Neural cell (in vitro differentiated cells): Measurements from ENCODE around the gene CTRB2. TPM values are rescaled to one million over a fixed set of nuclear protein-coding genes. Genes with fewer than 3 reads are reported as not detected.
A peak's percentile ranks its signal among the peaks of the same experiment; 100 is the strongest.

Experiments
- H2AFZ ChIP-seq: fragments of 200-600, 300-800 bp; sonication (generic), shearing (Covaris generic); 2 replicates; pipeline ENCODE4 v1.6.0; 2014; ENCODE audit warnings: low read depth, mild to moderate bottlenecking, antibody characterized with exemption, low read length, moderate library complexity
- H3F3A ChIP-seq: fragments of 200-600 bp; shearing (Covaris generic); 2 replicates; pipeline ENCODE4 v1.6.1; 2016; ENCODE audit warnings: mild to moderate bottlenecking, moderate library complexity, mixed read lengths, antibody characterized with exemption, low read length; ENCODE audit not compliant: insufficient read depth, poor library complexity, severe bottlenecking
- H3K27ac ChIP-seq: fragments of 200-600, 300-800 bp; sonication (generic), shearing (Covaris generic); 2 replicates; pipeline ENCODE4 v1.5.1; 2014; ENCODE audit warnings: mild to moderate bottlenecking, low read length, moderate library complexity
- H3K27me3 ChIP-seq: fragments of 300-800, 200-600 bp; sonication (generic), shearing (Covaris generic); 2 replicates; pipeline ENCODE4 v1.6.0; 2014; ENCODE audit warnings: mild to moderate bottlenecking, low read depth, low read length, moderate library complexity; ENCODE audit not compliant: insufficient read depth
- H3K36me3 ChIP-seq: fragments of 300-800, 200-600 bp; sonication (generic), shearing (Covaris generic); 2 replicates; pipeline ENCODE4 v1.5.1; 2014; ENCODE audit warnings: mild to moderate bottlenecking, antibody characterized with exemption, low read length, moderate library complexity; ENCODE audit not compliant: insufficient read depth
- H3K4me2 ChIP-seq: fragments of 300-800, 200-600 bp; sonication (generic), shearing (Covaris generic); 2 replicates; pipeline ENCODE4 v1.6.0; 2014; ENCODE audit warnings: mild to moderate bottlenecking, low read length
- H3K4me3 ChIP-seq: fragments of 300-800, 200-600 bp; sonication (generic), shearing (Covaris generic); 2 replicates; pipeline ENCODE4 v1.5.1; 2014; ENCODE audit warnings: mild to moderate bottlenecking, low read length, moderate library complexity
- H3K79me2 ChIP-seq: fragments of 200-600 bp; shearing (Covaris generic); replicated peaks from 2 replicates; pipeline ENCODE4 v1.6.0; 2014; ENCODE audit warnings: mild to moderate bottlenecking, low read length, moderate library complexity; ENCODE audit not compliant: insufficient read depth
- H3K9ac ChIP-seq: fragments of 300-800, 200-600 bp; sonication (generic), shearing (Covaris generic); 2 replicates; pipeline ENCODE4 v1.6.1; 2016; ENCODE audit warnings: mild to moderate bottlenecking, low read length, mixed read lengths
- H3K9me2 ChIP-seq: fragments of 200-600 bp; shearing (Covaris generic); 2 replicates; pipeline ENCODE4 v1.6.1; 2016; ENCODE audit warnings: mild to moderate bottlenecking, low read length, mixed read lengths; ENCODE audit not compliant: insufficient read depth
- H3K9me3 ChIP-seq: fragments of 200-600, 300-800 bp; sonication (generic), shearing (Covaris generic); 2 replicates; pipeline ENCODE4 v1.6.1; 2016; ENCODE audit warnings: mild to moderate bottlenecking, mixed run types, low read length, moderate library complexity, mixed read lengths
- H4K20me1 ChIP-seq: fragments of 200-600 bp; shearing (Covaris generic); 2 replicates; pipeline ENCODE4 v1.6.1; 2016; ENCODE audit warnings: mild to moderate bottlenecking, mixed run types; ENCODE audit not compliant: insufficient read depth
- CTCF ChIP-seq: fragments of 450-650 bp; IDR thresholded peaks from 2 replicates; pipeline ENCODE4 v1.5.1; 2014; ENCODE audit warnings: antibody characterized with exemption, mild to moderate bottlenecking, moderate library complexity; ENCODE audit not compliant: poor library complexity, severe bottlenecking
- EP300 ChIP-seq: fragments of 450-650 bp; conservative IDR thresholded peaks from 2 replicates; pipeline ENCODE4 v1.6.1; 2014; ENCODE audit warnings: antibody characterized with exemption, mild to moderate bottlenecking, moderate library complexity; ENCODE audit not compliant: poor library complexity, severe bottlenecking
- EZH2 ChIP-seq: fragments of 200-600, 300-800 bp; shearing (Covaris generic), sonication (generic); IDR thresholded peaks from 2 replicates; pipeline ENCODE4 v1.6.1; 2014; ENCODE audit warnings: antibody characterized with exemption, low read length, borderline replicate concordance, mild to moderate bottlenecking; ENCODE audit not compliant: insufficient read depth, poor library complexity, severe bottlenecking
- MXI1 ChIP-seq: fragments of 450-650 bp; conservative IDR thresholded peaks from 2 replicates; pipeline ENCODE4 v1.6.1; 2014; ENCODE audit warnings: antibody characterized with exemption, mild to moderate bottlenecking; ENCODE audit not compliant: poor library complexity, severe bottlenecking
- POLR2AphosphoS5 ChIP-seq: IDR thresholded peaks from 2 replicates; pipeline ENCODE4 v1.6.1; 2012
- RAD21 ChIP-seq: fragments of 450-650 bp; conservative IDR thresholded peaks from 2 replicates; pipeline ENCODE4 v1.6.1; 2014; ENCODE audit warnings: antibody characterized with exemption, mild to moderate bottlenecking, moderate library complexity
- SMC3 ChIP-seq: fragments of 450-650 bp; conservative IDR thresholded peaks from 2 replicates; pipeline ENCODE4 v1.6.1; 2014; ENCODE audit warnings: antibody characterized with exemption, mild to moderate bottlenecking, moderate library complexity; ENCODE audit not compliant: poor library complexity
- TAF1 ChIP-seq: IDR thresholded peaks from 2 replicates; pipeline ENCODE4 v1.6.1; 2012; ENCODE audit warnings: low read depth
- polyA plus RNA-seq: library from polyadenylated mRNA; depleted of rRNA; stranded (reverse); fragments of >200 nt; gene quantifications from 2 replicates; pipeline ENCODE4 v1.2.3, GENCODE V29; 2014
- TF ChIP-seq, protein P1 (sequence below): IDR thresholded peaks from 2 replicates; pipeline ENCODE4 v1.6.1; 2012; ENCODE audit warnings: borderline replicate concordance

Gene CTRB2
- polyA plus RNA-seq, 1 donor from 2014 or later: not detected

- Histone ChIP-seq H3K27me3 (no peaks in the 10 kb centered on the region), H3K79me2 (peaks cover 34% of the 10 kb centered on the region), H3F3A (no peaks in the 10 kb centered on the region), H3K4me2 (peak within 1 kb of the TSS; percentile 59), H4K20me1 (peaks cover 6% of the 10 kb centered on the region), H3K27ac (peak within 1 kb of the TSS; percentile 49), H3K9ac (peak within 1 kb of the TSS; percentile 67), H3K4me3 (peak within 1 kb of the TSS; percentile 83), H2AFZ (no peak within 1 kb of the TSS), H3K9me3 (no peaks in the 10 kb centered on the region), H3K36me3 (no peaks in the 10 kb centered on the region), H3K9me2 (no peaks in the 10 kb centered on the region)
- TF ChIP-seq, protein P1, sequence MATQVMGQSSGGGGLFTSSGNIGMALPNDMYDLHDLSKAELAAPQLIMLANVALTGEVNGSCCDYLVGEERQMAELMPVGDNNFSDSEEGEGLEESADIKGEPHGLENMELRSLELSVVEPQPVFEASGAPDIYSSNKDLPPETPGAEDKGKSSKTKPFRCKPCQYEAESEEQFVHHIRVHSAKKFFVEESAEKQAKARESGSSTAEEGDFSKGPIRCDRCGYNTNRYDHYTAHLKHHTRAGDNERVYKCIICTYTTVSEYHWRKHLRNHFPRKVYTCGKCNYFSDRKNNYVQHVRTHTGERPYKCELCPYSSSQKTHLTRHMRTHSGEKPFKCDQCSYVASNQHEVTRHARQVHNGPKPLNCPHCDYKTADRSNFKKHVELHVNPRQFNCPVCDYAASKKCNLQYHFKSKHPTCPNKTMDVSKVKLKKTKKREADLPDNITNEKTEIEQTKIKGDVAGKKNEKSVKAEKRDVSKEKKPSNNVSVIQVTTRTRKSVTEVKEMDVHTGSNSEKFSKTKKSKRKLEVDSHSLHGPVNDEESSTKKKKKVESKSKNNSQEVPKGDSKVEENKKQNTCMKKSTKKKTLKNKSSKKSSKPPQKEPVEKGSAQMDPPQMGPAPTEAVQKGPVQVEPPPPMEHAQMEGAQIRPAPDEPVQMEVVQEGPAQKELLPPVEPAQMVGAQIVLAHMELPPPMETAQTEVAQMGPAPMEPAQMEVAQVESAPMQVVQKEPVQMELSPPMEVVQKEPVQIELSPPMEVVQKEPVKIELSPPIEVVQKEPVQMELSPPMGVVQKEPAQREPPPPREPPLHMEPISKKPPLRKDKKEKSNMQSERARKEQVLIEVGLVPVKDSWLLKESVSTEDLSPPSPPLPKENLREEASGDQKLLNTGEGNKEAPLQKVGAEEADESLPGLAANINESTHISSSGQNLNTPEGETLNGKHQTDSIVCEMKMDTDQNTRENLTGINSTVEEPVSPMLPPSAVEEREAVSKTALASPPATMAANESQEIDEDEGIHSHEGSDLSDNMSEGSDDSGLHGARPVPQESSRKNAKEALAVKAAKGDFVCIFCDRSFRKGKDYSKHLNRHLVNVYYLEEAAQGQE: peak; percentile 6
- peak; percentile 44 for TF ChIP-seq CTCF
- no peak for TF ChIP-seq EZH2
- TF ChIP-seq MXI1: peak; percentile 56
These were observed 44.5 kb upstream of the CTRB2 start, which contains the start of gene BCAR1 for GRCh38 chr16:75251280-75252048. Gene BCAR1 (minus strand): TSS chr16:75251624. CDS start chr16:75251482, 142 bp downstream.

GRCh38 chr16:75250809-75251279 lies 43.9 kb upstream of the CTRB2 start:
- no peaks in the 10 kb centered on the region for H3K27me3 ChIP-seq
- H3K4me3 ChIP-seq: peak overlapping the region; percentile 83
- no peaks in the 10 kb centered on the region for H3K36me3 ChIP-seq
- H3K27ac ChIP-seq: no peak overlapping the region
- peak overlapping the region; percentile 59 for H3K4me2 ChIP-seq
- H3K9me2 ChIP-seq: no peaks in the 10 kb centered on the region
- no peak overlapping the region for H2AFZ ChIP-seq
- no peaks in the 10 kb centered on the region for H3K9me3 ChIP-seq
- H4K20me1 ChIP-seq: peaks cover 6% of the 10 kb centered on the region
- peaks cover 35% of the 10 kb centered on the region for H3K79me2 ChIP-seq
- peak overlapping the region; percentile 67 for H3K9ac ChIP-seq
- no peaks in the 10 kb centered on the region for H3F3A ChIP-seq
- TF ChIP-seq, protein P1: no peak
- TF ChIP-seq EZH2 (no peak), RAD21 (no peak), EP300 (no peak), POLR2AphosphoS5 (no peak), CTCF (no peak), TAF1 (no peak), SMC3 (no peak)
